ENCODE data around the gene KIFBP. TPM values are rescaled to one million over a fixed set of nuclear protein-coding genes. Genes with fewer than 3 reads are reported as not detected.

Gene KIFBP
- total and polyA plus RNA-seq, 9 of the 15 experiments (the other 6 are each of a cell fraction or from before 2014, with no cell fraction given) = 5.6 to 23.2 (median 14.8) TPM

- TF ChIP-seq HMBOX1 (IDR thresholded peaks at IDR 0.05) (0 out of 2 replicates have a peak, but pooled peaks have one; percentile 21), CC2D1A (IDR thresholded peaks at IDR 0.05) (no peak), ZNF263 (CRISPR knock-in tag; IDR thresholded peaks at IDR 0.05; ENCODE audit: borderline replicate concordance) (no peak), GTF3C2 (IDR thresholded peaks at IDR 0.05; ENCODE audit: borderline replicate concordance, extremely low read depth, insufficient read length) (no peak), POLR2H (tag; IDR thresholded peaks at IDR 0.05; ENCODE audit: low read depth) (peak; percentile 26; the same call in 1 of the 2 replicates), ZFP1 (CRISPR knock-in tag; IDR thresholded peaks at IDR 0.05) (no peak), EGR1 (conservative IDR thresholded peaks at IDR 0.05) (no peak), ZNF12 (CRISPR knock-in tag; IDR thresholded peaks at IDR 0.05) (no peak), E4F1 (CRISPR knock-in tag; IDR thresholded peaks at IDR 0.05; ENCODE audit: borderline replicate concordance) (no peak), THAP7 (CRISPR knock-in tag; IDR thresholded peaks at IDR 0.05) (no peak), KLF10 (CRISPR knock-in tag; IDR thresholded peaks at IDR 0.05) (no peak), ZNF408 (CRISPR knock-in tag; IDR thresholded peaks at IDR 0.05; ENCODE audit: low read depth) (no peak), ETV1 (tag; conservative IDR thresholded peaks at IDR 0.05; ENCODE audit: low read depth) (no peak), BRF2 (IDR thresholded peaks at IDR 0.05; ENCODE audit: borderline replicate concordance, insufficient read depth, insufficient read length) (no peak), TCFL5 (CRISPR knock-in tag; conservative IDR thresholded peaks at IDR 0.05) (no peak), POLR2AphosphoS2 (IDR thresholded peaks at IDR 0.05; ENCODE audit: low read length) (no peak), KDM5B (IDR thresholded peaks at IDR 0.05; ENCODE audit: insufficient replicate concordance, low read depth, low read length) (no peak), NUFIP1 (IDR thresholded peaks at IDR 0.05; ENCODE audit: partially characterized antibody) (peak; percentile 10), MXI1 (IDR thresholded peaks at IDR 0.05; ENCODE audit: low read depth, low read length) (no peak), TCF3 (CRISPR knock-in tag; IDR thresholded peaks at IDR 0.05) (no peak), ZFP36 (IDR thresholded peaks at IDR 0.05; ENCODE audit: low read depth, low read length, partially characterized antibody) (peak; percentile 74), POLR2AphosphoS5 (IDR thresholded peaks at IDR 0.05; ENCODE audit: control insufficient read depth, insufficient read depth, low read depth, low read length) (peak; percentile 0; the same call in 1 of the 2 replicates)
These were observed 31.4 kb upstream of the KIFBP start (continued) for GRCh38 chr10:68957284-68957615.

Data from K562 (cell line).